Esophagus (tissue), 2 donors: ENCODE measurements around the gene OBP2A. TPM values are rescaled to one million over a fixed set of nuclear protein-coding genes. Genes with fewer than 3 reads are reported as not detected.
"Not testable (repeated sequence)": the region's sequence is repeated elsewhere in the genome, so short reads cannot be mapped to it uniquely, and the experiment has no call there.

Source experiments
- H3K27ac ChIP-seq, 2 donors: one replicate each; pipeline ENCODE4 v1.5.1; 2013; ENCODE audit warnings: low read depth in 2 of 2, mild to moderate bottlenecking in 2 of 2, inconsistent platforms in 1 of 2, low read length in 1 of 2, moderate library complexity in 1 of 2
- H3K27me3 ChIP-seq, 2 donors: one replicate each; pipeline ENCODE4 v1.6.1; 2013; ENCODE audit warnings: low read length in 2 of 2, control low read depth in 1 of 2, mild to moderate bottlenecking in 1 of 2; ENCODE audit not compliant: insufficient read depth in 2 of 2, control insufficient read depth in 1 of 2
- H3K36me3 ChIP-seq, 2 donors: one replicate each; pipeline ENCODE4 v1.6.1; 2013; ENCODE audit warnings: low read length in 1 of 2; ENCODE audit not compliant: control insufficient read depth in 2 of 2, insufficient read depth in 2 of 2
- H3K4me1 ChIP-seq, 2 donors: one replicate each; pipeline ENCODE4 v1.6.1; 2013; ENCODE audit warnings: low read length in 1 of 2; ENCODE audit not compliant: control insufficient read depth in 2 of 2, insufficient read depth in 2 of 2
- H3K4me3 ChIP-seq, 2 donors: one replicate each; pipeline ENCODE4 v1.5.1; 2013; ENCODE audit warnings: low read length in 2 of 2, mild to moderate bottlenecking in 2 of 2, low read depth in 1 of 2, moderate library complexity in 1 of 2
- H3K9me3 ChIP-seq, 2 donors: one replicate each; pipeline ENCODE4 v1.6.1; 2013; ENCODE audit warnings: mild to moderate bottlenecking in 2 of 2, low read depth in 1 of 2, low read length in 1 of 2, moderate library complexity in 1 of 2; ENCODE audit not compliant: control insufficient read depth in 2 of 2, insufficient read depth in 1 of 2
- WGBS, 2 donors: extraction: QIAGEN DNeasy Blood & Tissue Kit; methylation state at CpG; one replicate each; pipeline ENCODE4 v1.1.7; 2013; 5-methylcytosine and 5-hydroxymethylcytosine counted together
- polyA plus RNA-seq, 2 donors: library from polyadenylated mRNA; stranded (reverse); fragments of 200-250 nt; gene quantifications; one replicate each; pipeline ENCODE4 v1.2.3, GENCODE V29; 2013
- donor health status: healthy with polysubstance abuse.
- donor health status: Bipolar disorder and iron deficiency.

The OBP2A gene, protein sequence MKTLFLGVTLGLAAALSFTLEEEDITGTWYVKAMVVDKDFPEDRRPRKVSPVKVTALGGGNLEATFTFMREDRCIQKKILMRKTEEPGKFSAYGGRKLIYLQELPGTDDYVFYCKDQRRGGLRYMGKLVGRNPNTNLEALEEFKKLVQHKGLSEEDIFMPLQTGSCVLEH
- not detected for polyA plus RNA-seq

DNA sequence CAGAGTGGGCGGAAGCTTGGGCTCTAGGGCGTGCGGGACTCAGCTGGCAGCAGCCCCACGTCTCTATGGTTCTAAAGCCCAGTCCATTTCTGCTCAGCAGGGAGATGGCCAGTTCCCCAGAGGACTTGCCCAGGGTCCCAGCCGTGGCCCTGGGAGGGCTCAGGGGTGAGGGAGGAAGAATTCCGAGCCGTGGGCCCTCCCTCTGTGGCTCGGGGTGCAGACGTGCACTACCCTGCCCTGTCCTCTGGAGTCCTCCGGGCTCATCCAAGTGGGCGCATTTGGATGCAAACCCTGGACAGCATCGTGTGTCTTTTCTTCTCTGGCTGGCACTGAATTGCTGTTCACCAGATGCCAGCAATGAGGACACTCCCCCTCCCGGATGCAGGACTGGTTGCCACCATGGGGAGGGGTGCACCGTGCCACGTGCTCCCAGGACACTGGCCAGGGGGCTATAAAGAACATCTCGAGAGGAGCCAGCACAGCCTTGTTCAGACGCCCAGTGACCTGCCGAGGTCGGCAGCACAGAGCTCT lies at the start of gene OBP2A:
TSS of gene OBP2A (plus strand) at position 481 of the 531 bp plus-strand sequence. CDS start 55 bp downstream, outside the sequence.
- WGBS, 2 donors = 68% methylated on average over 13 to 14 of the region's 19 CpGs
- H3K27me3 ChIP-seq, H3K27ac ChIP-seq, H3K4me1 ChIP-seq, H3K36me3 ChIP-seq, H3K9me3 ChIP-seq, H3K4me3 ChIP-seq: not testable (repeated sequence)

GRCh38 chr9:135498381-135499126 lies 47.4 kb upstream of the OBP2A start:
- WGBS, 2 donors = 83 to 84% methylated on average over 15 of the region's 15 CpGs
- H3K4me1 ChIP-seq = peaks cover 5 to 6% of the 10 kb centered on the region in 2 donors
- no peak overlapping the region for H3K4me3 ChIP-seq
- H3K27me3 ChIP-seq = no peaks in the 10 kb centered on the region
- no peak overlapping the region for H3K27ac ChIP-seq
- H3K36me3 ChIP-seq = peaks cover under 1 to 9% of the 10 kb centered on the region in 2 donors
- H3K9me3 ChIP-seq = no peaks in the 10 kb centered on the region

DNA sequence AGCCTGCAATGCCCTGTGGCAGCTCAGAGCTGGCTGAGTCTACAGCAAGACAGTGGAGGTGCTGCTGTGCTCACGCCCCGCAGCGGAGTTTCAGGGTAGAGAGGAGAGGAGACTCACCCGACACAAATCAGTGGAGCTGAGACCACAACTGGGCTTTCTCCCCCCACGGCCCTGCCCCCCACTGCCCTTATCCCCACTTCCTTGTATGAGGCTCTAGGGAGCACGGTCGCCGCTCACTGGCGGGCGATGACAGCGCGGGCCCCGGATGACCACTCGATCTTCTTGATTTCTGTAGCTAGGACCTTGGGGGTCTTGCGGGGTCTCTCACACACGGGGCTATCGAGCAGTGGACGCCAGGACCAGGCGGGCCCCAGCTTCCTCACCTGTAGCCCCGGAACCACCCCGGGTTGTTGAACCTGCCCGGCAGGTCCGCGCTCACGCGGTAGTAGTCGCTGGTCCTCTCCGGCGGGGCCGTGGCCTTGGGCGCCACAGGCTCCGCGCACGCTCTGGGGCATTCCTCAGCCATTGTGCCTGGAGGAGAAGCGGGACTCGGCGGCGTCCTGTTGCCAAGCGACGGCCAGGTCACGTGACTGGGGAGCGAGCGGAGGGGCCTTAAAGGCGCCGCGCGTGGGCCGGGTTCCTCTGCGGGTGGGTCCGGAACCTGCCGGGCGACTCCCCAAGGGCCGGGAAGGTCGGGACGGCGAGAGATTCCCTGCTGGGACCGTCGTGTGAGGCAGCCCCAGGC lies 46.4 kb upstream of the OBP2A start:
- Histone ChIP-seq H3K9me3 (no peaks in the 10 kb centered on the region), H3K27ac (peak overlapping the region; percentile 38 to 43), H3K4me1 (peaks cover 6 to 8% of the 10 kb centered on the region in 2 donors), H3K4me3 (peak overlapping the region; percentile 81 to 92), H3K27me3 (no peaks in the 10 kb centered on the region), H3K36me3 (peaks cover 6 to 18% of the 10 kb centered on the region in 2 donors)
- WGBS, 2 donors = 1% methylated on average over 56 to 58 of the region's 58 CpGs

- H3K27me3 ChIP-seq = no peaks in the 10 kb centered on the region
- H3K36me3 ChIP-seq = peaks cover 6 to 23% of the 10 kb centered on the region in 2 donors
- WGBS, 2 donors = 0% methylated on average over 25 to 29 of the region's 29 CpGs
- peak overlapping the region; percentile 38 to 43 for H3K27ac ChIP-seq
- peaks cover 6 to 8% of the 10 kb centered on the region in 2 donors for H3K4me1 ChIP-seq
- peak overlapping the region; percentile 81 to 92 for H3K4me3 ChIP-seq
- H3K9me3 ChIP-seq = no peaks in the 10 kb centered on the region
Observed at GRCh38 chr9:135500071-135500524, 45.8 kb upstream of the OBP2A start.

- WGBS, 2 donors = 0% methylated on average over 71 to 92 of the region's 92 CpGs
- H3K36me3 ChIP-seq = peaks cover 6 to 23% of the 10 kb centered on the region in 2 donors
- H3K4me1 ChIP-seq = peaks cover 6 to 8% of the 10 kb centered on the region in 2 donors
- no peaks in the 10 kb centered on the region for H3K9me3 ChIP-seq
- no peaks in the 10 kb centered on the region for H3K27me3 ChIP-seq
- peak within 1 kb of the TSS; percentile 59 for H3K27ac ChIP-seq
- H3K4me3 ChIP-seq = peak within 1 kb of the TSS; percentile 81 to 92
Observed at GRCh38 chr9:135500525-135501260, 45.2 kb upstream of the OBP2A start, which contains the start of gene MRPS2. TSS of gene MRPS2 (plus strand) at chr9:135500682. CDS start at chr9:135500711, 29 bp downstream.

- Histone ChIP-seq H3K4me1 (peaks cover 6 to 9% of the 10 kb centered on the region in 2 donors), H3K36me3 (peaks cover 6 to 23% of the 10 kb centered on the region in 2 donors), H3K27ac (peak overlapping the region in 1 of 2 donors; percentile 59), H3K9me3 (no peaks in the 10 kb centered on the region), H3K27me3 (no peaks in the 10 kb centered on the region), H3K4me3 (peak overlapping the region; percentile 81 to 92)
- 41 to 45% methylated on average over 35 to 38 of the region's 38 CpGs for WGBS, 2 donors
Observed at GRCh38 chr9:135501261-135502167, 44.4 kb upstream of the OBP2A start.

DNA sequence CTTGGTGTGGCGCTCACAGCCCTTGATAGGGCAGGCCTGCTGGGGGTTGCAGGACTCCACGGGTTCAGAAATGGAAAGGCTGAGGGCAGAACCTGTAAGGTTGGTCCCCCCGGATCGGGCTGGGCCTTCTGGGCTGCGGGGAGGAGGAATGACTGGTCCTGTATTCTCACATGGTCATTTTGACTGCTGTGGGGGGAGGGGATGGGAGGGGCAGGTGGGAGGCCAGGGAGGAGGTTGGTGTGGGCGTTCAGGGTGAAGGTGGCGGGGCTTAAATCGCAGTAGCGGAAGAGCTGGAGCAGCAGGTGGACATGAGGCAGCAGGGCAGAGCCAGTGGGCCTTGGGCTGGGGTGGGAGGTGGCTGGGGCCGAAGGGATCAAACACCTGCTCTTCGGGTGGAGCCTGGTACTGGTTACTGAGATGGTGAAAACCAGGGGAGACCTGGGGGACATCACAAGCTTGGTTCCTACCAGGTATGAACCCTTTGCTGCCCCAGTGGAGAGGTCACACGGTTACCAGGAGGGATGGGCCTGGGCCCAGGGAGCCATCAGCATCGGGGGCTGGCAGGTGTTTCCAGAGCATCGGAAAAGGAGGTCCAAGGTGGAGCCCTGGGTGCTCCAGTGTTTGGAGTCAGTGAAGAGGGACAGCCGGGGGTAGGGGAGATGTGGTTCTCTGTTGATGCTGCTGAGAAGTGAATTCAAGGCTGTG lies 43.6 kb upstream of the OBP2A start:
- no peak overlapping the region for H3K4me3 ChIP-seq
- peaks cover 6 to 10% of the 10 kb centered on the region in 2 donors for H3K4me1 ChIP-seq
- 86 to 90% methylated on average over 15 of the region's 15 CpGs for WGBS, 2 donors

GRCh38 chr9:135502873-135503321 lies 43.0 kb upstream of the OBP2A start:
- no peaks in the 10 kb centered on the region for H3K9me3 ChIP-seq
- H3K4me1 ChIP-seq = peaks cover 6 to 10% of the 10 kb centered on the region in 2 donors
- no peak overlapping the region for H3K27ac ChIP-seq
- H3K4me3 ChIP-seq = no peak overlapping the region
- peaks cover 6 to 23% of the 10 kb centered on the region in 2 donors for H3K36me3 ChIP-seq
- 90 to 92% methylated on average over 16 of the region's 16 CpGs for whole genome bisulfite sequencing, 2 donors
- no peaks in the 10 kb centered on the region for H3K27me3 ChIP-seq

More for the DNA sequence above, 43.6 kb upstream of the OBP2A start:
- no peaks in the 10 kb centered on the region for H3K9me3 ChIP-seq
- peaks cover 6 to 23% of the 10 kb centered on the region in 2 donors for H3K36me3 ChIP-seq
- no peak overlapping the region for H3K27ac ChIP-seq
- H3K27me3 ChIP-seq = no peaks in the 10 kb centered on the region
